Activated B cell treated with CpG ODN at 0.5 μM for 24 hours (primary cell): ENCODE results near the gene RBMS3. TPM values are rescaled to one million over a fixed set of nuclear protein-coding genes. Genes with fewer than 3 reads are reported as not detected.

Experiments
- ATAC-seq: fragments of 200-7000 bp; cut with Tn5 transposase; one replicate; pipeline ENCODE4 v1.10.0; 2021; ENCODE audit warnings: low read depth, mild to moderate bottlenecking, moderate library complexity
- CTCF ChIA-PET: fragments of 350-600 bp; sonication (Branson Sonifier 250); formaldehyde crosslinking; loops from one replicate; lab custom pipeline; 2021; ENCODE audit warnings: antibody characterized with exemption; lab: Charles Lee
- POLR2A ChIA-PET: fragments of 350-600 bp; sonication (Branson Sonifier 250); formaldehyde crosslinking; loops from one replicate; lab custom pipeline; 2021; ENCODE audit warnings: antibody characterized with exemption; lab: Charles Lee
- DNase-seq: peaks from one replicate; pipeline ENCODE4 v3.0.0; 2022
- H3K27ac Mint-ChIP-seq: one replicate; pipeline ENCODE4 v1.8.0; 2020; ENCODE audit warnings: mixed read lengths
- H3K27me3 Mint-ChIP-seq: one replicate; pipeline ENCODE4 v1.8.0; 2021; ENCODE audit warnings: mixed read lengths
- H3K36me3 Mint-ChIP-seq: one replicate; pipeline ENCODE4 v1.8.0; 2021; ENCODE audit warnings: low read depth, mixed read lengths
- H3K4me1 Mint-ChIP-seq: one replicate; pipeline ENCODE4 v1.8.0; 2021; ENCODE audit warnings: mixed read lengths
- H3K4me3 Mint-ChIP-seq: one replicate; pipeline ENCODE4 v1.8.0; 2020; ENCODE audit warnings: mild to moderate bottlenecking, mixed read lengths
- H3K9me3 Mint-ChIP-seq: one replicate; pipeline ENCODE4 v1.8.0; 2020; ENCODE audit warnings: mixed read lengths
- intact Hi-C: fragments of 100-400 bp; cut with micrococcal nuclease; formaldehyde crosslinking; loops from one replicate; pipeline ENCODE4 v1.15.1; 2024
- total RNA-seq: library from RNA; stranded (reverse); gene quantifications from 2 replicates; pipeline ENCODE4 v1.2.3, GENCODE V29; 2022
- TF ChIP-seq, protein P1 (sequence below): fragments of 200-600 bp; IDR thresholded peaks from one replicate; pipeline ENCODE4 v1.8.0; 2022; ENCODE audit warnings: antibody characterized with exemption, mild to moderate bottlenecking

Gene RBMS3
- total RNA-seq, 1 donor from 2014 or later, result 0.31 TPM

DNA sequence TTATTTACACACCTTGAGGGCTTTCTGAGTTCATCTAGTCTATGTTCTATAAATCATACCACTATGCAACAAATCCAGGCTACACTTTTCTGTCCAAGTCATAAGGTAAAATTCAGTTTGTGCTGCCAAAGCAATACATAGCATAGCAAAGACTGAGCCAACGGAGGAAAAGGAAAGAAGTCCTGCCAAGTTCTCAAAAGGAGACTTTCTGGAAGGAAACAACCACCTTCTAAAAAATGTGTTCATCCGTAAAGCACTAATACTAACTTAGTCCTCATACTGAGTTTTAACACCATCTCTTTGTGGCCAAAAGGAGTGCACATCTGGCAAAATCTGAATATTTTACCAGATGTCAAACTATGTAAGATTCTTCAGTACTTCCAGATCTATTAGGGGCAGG is 620.2 kb downstream of the RBMS3 start:
- Mint-ChIP-seq H3K27me3 (no peaks in the 10 kb centered on the region), H3K4me1 (no peaks in the 10 kb centered on the region), H3K4me3 (no peak overlapping the region), H3K36me3 (no peaks in the 10 kb centered on the region), H3K9me3 (no peaks in the 10 kb centered on the region), H3K27ac (no peak overlapping the region)
- no peak for ATAC-seq
- CTCF ChIA-PET, result no interaction called here
- no peak for DNase-seq
- TF ChIP-seq, protein P1, sequence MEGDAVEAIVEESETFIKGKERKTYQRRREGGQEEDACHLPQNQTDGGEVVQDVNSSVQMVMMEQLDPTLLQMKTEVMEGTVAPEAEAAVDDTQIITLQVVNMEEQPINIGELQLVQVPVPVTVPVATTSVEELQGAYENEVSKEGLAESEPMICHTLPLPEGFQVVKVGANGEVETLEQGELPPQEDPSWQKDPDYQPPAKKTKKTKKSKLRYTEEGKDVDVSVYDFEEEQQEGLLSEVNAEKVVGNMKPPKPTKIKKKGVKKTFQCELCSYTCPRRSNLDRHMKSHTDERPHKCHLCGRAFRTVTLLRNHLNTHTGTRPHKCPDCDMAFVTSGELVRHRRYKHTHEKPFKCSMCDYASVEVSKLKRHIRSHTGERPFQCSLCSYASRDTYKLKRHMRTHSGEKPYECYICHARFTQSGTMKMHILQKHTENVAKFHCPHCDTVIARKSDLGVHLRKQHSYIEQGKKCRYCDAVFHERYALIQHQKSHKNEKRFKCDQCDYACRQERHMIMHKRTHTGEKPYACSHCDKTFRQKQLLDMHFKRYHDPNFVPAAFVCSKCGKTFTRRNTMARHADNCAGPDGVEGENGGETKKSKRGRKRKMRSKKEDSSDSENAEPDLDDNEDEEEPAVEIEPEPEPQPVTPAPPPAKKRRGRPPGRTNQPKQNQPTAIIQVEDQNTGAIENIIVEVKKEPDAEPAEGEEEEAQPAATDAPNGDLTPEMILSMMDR, result no peak
- POLR2A ChIA-PET, result no interaction called here
- intact Hi-C loops, result no loop called here

- no peak for DNase-seq
- H3K36me3 Mint-ChIP-seq, result no peaks in the 10 kb centered on the region
- H3K4me3 Mint-ChIP-seq, result no peak overlapping the region
- no peak for ATAC-seq
- H3K27ac Mint-ChIP-seq, result no peak overlapping the region
- TF ChIP-seq, protein P1, result no peak
- ChIA-PET CTCF (no interaction called here), POLR2A (no interaction called here)
- intact Hi-C loops, result no loop called here
- no peaks in the 10 kb centered on the region for H3K4me1 Mint-ChIP-seq
- no peaks in the 10 kb centered on the region for H3K27me3 Mint-ChIP-seq
- H3K9me3 Mint-ChIP-seq, result no peaks in the 10 kb centered on the region
These were observed 622.7 kb downstream of the RBMS3 start for GRCh38 chr3:29903600-29903999.

DNA sequence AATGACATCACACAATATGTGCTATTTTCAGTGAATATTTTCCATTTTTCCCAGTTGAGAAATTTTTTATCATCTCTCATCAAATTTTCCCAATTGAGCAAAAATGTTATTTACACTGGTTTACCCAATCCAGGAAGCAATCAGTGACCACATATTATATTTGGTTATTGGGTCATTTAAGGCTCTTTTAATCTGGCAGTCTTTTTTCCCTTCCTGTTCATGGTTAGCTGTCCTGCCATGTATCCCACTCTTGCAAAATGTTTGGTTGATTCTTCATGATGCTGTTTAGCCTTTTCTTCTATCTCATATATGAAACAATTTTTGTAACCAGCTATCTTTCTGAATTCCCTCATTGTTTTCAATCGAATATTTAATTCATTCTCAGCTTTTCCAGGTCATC is 626.0 kb downstream of the RBMS3 start:
- intact Hi-C loops, result no loop called here
- peaks cover 2% of the 10 kb centered on the region for H3K27me3 Mint-ChIP-seq
- ChIA-PET POLR2A (no interaction called here), CTCF (no interaction called here)
- ATAC-seq (no peak), DNase-seq (no peak)
- H3K4me3 Mint-ChIP-seq, result no peak overlapping the region
- no peaks in the 10 kb centered on the region for H3K9me3 Mint-ChIP-seq
- TF ChIP-seq, protein P1, result no peak
- H3K4me1 Mint-ChIP-seq, result no peaks in the 10 kb centered on the region
- H3K36me3 Mint-ChIP-seq, result no peaks in the 10 kb centered on the region
- H3K27ac Mint-ChIP-seq, result no peak overlapping the region

GRCh38 chr3:29912600-29913288 is 631.9 kb downstream of the RBMS3 start:
- Mint-ChIP-seq H3K9me3 (no peaks in the 10 kb centered on the region), H3K4me3 (no peak overlapping the region), H3K27ac (no peak overlapping the region), H3K4me1 (no peaks in the 10 kb centered on the region), H3K36me3 (no peaks in the 10 kb centered on the region), H3K27me3 (peaks cover 2% of the 10 kb centered on the region)
- DNase-seq (no peak), ATAC-seq (no peak)
- POLR2A ChIA-PET, result no interaction called here
- intact Hi-C loops, result no loop called here
- TF ChIP-seq, protein P1, result no peak
- CTCF ChIA-PET, result no interaction called here

DNA sequence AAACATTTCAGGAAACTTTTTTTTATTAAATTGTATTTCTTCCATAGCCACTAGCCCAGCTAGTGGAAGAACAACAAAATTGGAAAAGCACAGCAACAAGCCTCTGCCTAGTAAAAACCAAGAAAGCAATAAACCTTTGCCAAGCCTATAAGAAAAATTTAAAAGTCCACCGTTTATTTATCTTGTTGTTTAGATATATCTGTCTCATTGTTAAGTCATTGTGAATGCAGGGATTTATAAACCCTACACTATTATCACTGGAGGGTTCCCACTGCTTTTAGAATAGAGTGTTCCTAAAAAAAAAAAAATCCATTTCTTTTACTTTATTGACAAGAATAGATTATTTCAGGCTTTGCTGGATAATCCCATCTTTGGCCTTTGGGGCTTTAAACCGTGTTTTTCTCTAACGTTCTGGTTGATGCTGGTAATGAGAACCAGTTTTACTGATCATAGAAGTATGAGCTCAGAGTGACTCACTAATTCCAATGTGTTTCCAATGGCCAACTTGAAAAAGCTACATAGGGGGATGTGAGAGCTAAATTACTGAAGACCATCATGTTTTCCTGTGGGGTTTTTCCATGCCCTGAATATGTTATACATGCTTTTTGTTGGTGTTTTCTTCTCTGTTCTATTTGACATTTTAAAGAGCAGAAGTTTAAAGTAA is 634.1 kb downstream of the RBMS3 start:
- DNase-seq (no peak), ATAC-seq (no peak)
- TF ChIP-seq, protein P1, result no peak
- no peaks in the 10 kb centered on the region for H3K27me3 Mint-ChIP-seq
- POLR2A ChIA-PET, result no interaction called here
- no peak overlapping the region for H3K27ac Mint-ChIP-seq
- no peak overlapping the region for H3K4me3 Mint-ChIP-seq
- CTCF ChIA-PET, result no interaction called here
- no peaks in the 10 kb centered on the region for H3K4me1 Mint-ChIP-seq
- no peaks in the 10 kb centered on the region for H3K9me3 Mint-ChIP-seq
- no peaks in the 10 kb centered on the region for H3K36me3 Mint-ChIP-seq
- intact Hi-C loops, result no loop called here
